ENCODE results near the gene DCC. TPM values are rescaled to one million over a fixed set of nuclear protein-coding genes. Genes with fewer than 3 reads are reported as not detected.

The DCC gene, protein sequence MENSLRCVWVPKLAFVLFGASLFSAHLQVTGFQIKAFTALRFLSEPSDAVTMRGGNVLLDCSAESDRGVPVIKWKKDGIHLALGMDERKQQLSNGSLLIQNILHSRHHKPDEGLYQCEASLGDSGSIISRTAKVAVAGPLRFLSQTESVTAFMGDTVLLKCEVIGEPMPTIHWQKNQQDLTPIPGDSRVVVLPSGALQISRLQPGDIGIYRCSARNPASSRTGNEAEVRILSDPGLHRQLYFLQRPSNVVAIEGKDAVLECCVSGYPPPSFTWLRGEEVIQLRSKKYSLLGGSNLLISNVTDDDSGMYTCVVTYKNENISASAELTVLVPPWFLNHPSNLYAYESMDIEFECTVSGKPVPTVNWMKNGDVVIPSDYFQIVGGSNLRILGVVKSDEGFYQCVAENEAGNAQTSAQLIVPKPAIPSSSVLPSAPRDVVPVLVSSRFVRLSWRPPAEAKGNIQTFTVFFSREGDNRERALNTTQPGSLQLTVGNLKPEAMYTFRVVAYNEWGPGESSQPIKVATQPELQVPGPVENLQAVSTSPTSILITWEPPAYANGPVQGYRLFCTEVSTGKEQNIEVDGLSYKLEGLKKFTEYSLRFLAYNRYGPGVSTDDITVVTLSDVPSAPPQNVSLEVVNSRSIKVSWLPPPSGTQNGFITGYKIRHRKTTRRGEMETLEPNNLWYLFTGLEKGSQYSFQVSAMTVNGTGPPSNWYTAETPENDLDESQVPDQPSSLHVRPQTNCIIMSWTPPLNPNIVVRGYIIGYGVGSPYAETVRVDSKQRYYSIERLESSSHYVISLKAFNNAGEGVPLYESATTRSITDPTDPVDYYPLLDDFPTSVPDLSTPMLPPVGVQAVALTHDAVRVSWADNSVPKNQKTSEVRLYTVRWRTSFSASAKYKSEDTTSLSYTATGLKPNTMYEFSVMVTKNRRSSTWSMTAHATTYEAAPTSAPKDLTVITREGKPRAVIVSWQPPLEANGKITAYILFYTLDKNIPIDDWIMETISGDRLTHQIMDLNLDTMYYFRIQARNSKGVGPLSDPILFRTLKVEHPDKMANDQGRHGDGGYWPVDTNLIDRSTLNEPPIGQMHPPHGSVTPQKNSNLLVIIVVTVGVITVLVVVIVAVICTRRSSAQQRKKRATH (N-terminal part only)
- total RNA-seq: 0.06 TPM in 1 of 2 replicates, not detected in the other

GRCh38 chr18:52339891-52340371 is at the start of gene DCC:
Gene DCC (plus strand): TSS chr18:52340197. CDS start chr18:52340788, 591 bp downstream.

